Lower leg skin (tissue), 4 donors: ENCODE data around the gene GSTCD. TPM values are rescaled to one million over a fixed set of nuclear protein-coding genes. Genes with fewer than 3 reads are reported as not detected.

Experiments used
- DNase-seq, 2 donors: peaks; one replicate each; pipeline ENCODE4 v3.0.0-alpha.2; 2019; ENCODE audit warnings: low spot score in 2 of 2
- H3K4me3 ChIP-seq: fragments of 200-600 bp; sonication (generic); 2 replicates; pipeline ENCODE4 v1.5.1; 2017; ENCODE audit warnings: mild to moderate bottlenecking, low read depth; ENCODE audit not compliant: poor library complexity, severe bottlenecking
- CTCF ChIP-seq, 3 donors: fragments of 450-650 bp; IDR thresholded peaks; one replicate each; pipeline ENCODE4 v1.5.1; 2016; ENCODE audit warnings: antibody characterized with exemption in 3 of 3, mild to moderate bottlenecking in 3 of 3, moderate library complexity in 2 of 3
- POLR2A ChIP-seq, 2 donors: fragments of 450-650 bp; IDR thresholded peaks; one replicate each; pipeline ENCODE4 v1.6.1; 2016 to 2017; ENCODE audit warnings: antibody characterized with exemption in 2 of 2, mild to moderate bottlenecking in 1 of 2, moderate library complexity in 1 of 2
- WGBS, 2 donors: methylation state at CpG; one replicate each; pipeline ENCODE4 v1.1.5; 2018; 5-methylcytosine and 5-hydroxymethylcytosine counted together
- intact Hi-C: fragments of 100-400 bp; cut with DNase I; formaldehyde crosslinking; loops from one replicate; pipeline ENCODE4 v1.15.0; 2023; ENCODE audit warnings: low total_unique reads
- total RNA-seq, 4 donors: library from RNA; depleted of rRNA; stranded (reverse); fragments of >200 nt; gene quantifications; one replicate each; pipeline ENCODE4 v1.1.0, GENCODE V29; 2016

The GSTCD gene
- total RNA-seq, 4 donors from 2014 or later, result 5.1 to 14.8 (median 9.8) TPM

GRCh38 chr4:105670684-105671083 is 37.9 kb upstream of the GSTCD start:
- TF ChIP-seq CTCF (IDR thresholded peaks at IDR 0.05) (no peak), POLR2A (IDR thresholded peaks at IDR 0.05) (no peak)
- intact Hi-C loops, result no loop called here
- H3K4me3 ChIP-seq, result no peak overlapping the region
- no peak for DNase-seq

- intact Hi-C loops, result no loop called here
- TF ChIP-seq POLR2A (IDR thresholded peaks at IDR 0.05), result no peak
- TF ChIP-seq CTCF (IDR thresholded peaks at IDR 0.05), result no peak
- H3K4me3 ChIP-seq, result no peak overlapping the region
- 79% methylated on average over 2 of the region's 2 CpGs for WGBS, 2 donors
- DNase-seq, result no peak
These were observed 37.3 kb upstream of the GSTCD start for GRCh38 chr4:105671301-105671700.

- intact Hi-C loops, result no loop called here
- TF ChIP-seq CTCF (IDR thresholded peaks at IDR 0.05) (no peak), POLR2A (IDR thresholded peaks at IDR 0.05) (no peak)
These were observed 34.6 kb upstream of the GSTCD start for GRCh38 chr4:105674011-105674410.

GRCh38 chr4:105677709-105678108 is 30.9 kb upstream of the GSTCD start:
- 62 to 72% methylated on average over 2 of the region's 2 CpGs for WGBS, 2 donors
- TF ChIP-seq CTCF (IDR thresholded peaks at IDR 0.05) (no peak), POLR2A (IDR thresholded peaks at IDR 0.05) (no peak)
- DNase-seq, result no peak
- intact Hi-C loops, result no loop called here
- no peak overlapping the region for H3K4me3 ChIP-seq

More at GRCh38 chr4:105674011-105674410, 34.6 kb upstream of the GSTCD start:
- no peak for DNase-seq
- WGBS, 2 donors, result 72 to 79% methylated on average over 1 of the region's 1 CpG
- no peak overlapping the region for H3K4me3 ChIP-seq

GRCh38 chr4:105679186-105679585 is 29.4 kb upstream of the GSTCD start:
- WGBS, 2 donors, result 53 to 65% methylated on average over 2 of the region's 2 CpGs
- no peak for TF ChIP-seq POLR2A (IDR thresholded peaks at IDR 0.05)
- no peak for TF ChIP-seq CTCF (IDR thresholded peaks at IDR 0.05)
- DNase-seq, result no peak
- no peak overlapping the region for H3K4me3 ChIP-seq
- intact Hi-C loops, result no loop called here

- intact Hi-C loops, result no loop called here
- WGBS, 2 donors, result 44 to 53% methylated on average over 4 of the region's 4 CpGs
- no peak for TF ChIP-seq POLR2A (IDR thresholded peaks at IDR 0.05)
- TF ChIP-seq CTCF (IDR thresholded peaks at IDR 0.05), result no peak
- H3K4me3 ChIP-seq, result no peak overlapping the region
- no peak for DNase-seq
These were observed 25.5 kb upstream of the GSTCD start for GRCh38 chr4:105683038-105683437.
